Activated naive CD8-positive, alpha-beta T cell treated with anti-CD3 and anti-CD28 coated beads, Interleukin-2, amount 50 U/mL, for 16 hours (primary cell): ENCODE measurements around the gene FAM184A.
"Not testable (repeated sequence)": the region's sequence is repeated elsewhere in the genome, so short reads cannot be mapped to it uniquely, and the experiment has no call there.

Source experiments
- DNase-seq: peaks from one replicate; pipeline ENCODE4 v3.0.0-alpha.2; 2020; ENCODE audit warnings: low read depth, low spot score

FAM184A gene

DNA sequence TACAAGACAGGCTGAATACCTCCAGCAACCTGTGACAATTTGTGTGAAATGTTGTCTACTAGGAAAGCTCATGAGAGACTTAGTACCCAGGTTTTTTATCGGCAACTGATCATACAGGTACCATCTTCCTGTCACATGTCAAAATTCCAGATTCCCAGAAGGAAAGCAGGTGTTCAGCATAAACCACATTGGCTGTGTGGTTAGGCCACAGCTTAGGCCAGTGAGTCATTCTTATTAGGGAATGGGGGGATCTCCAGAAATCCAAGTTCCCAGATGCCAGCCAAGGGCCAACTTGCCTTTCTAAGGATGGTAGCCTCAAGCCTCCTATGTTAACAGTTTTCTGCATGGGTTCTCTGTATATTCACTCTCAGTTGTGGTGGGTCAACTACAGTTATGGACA, 65.9 kb downstream of the FAM184A start:
- no peak for DNase-seq

- DNase-seq, result not testable (repeated sequence)
Measured at GRCh38 chr6:119009266-119009665, 69.2 kb downstream of the FAM184A start.

GRCh38 chr6:119006974-119007373, 71.5 kb downstream of the FAM184A start:
- DNase-seq, result no peak

GRCh38 chr6:119002069-119002468, 76.4 kb downstream of the FAM184A start:
- no peak for DNase-seq

DNA sequence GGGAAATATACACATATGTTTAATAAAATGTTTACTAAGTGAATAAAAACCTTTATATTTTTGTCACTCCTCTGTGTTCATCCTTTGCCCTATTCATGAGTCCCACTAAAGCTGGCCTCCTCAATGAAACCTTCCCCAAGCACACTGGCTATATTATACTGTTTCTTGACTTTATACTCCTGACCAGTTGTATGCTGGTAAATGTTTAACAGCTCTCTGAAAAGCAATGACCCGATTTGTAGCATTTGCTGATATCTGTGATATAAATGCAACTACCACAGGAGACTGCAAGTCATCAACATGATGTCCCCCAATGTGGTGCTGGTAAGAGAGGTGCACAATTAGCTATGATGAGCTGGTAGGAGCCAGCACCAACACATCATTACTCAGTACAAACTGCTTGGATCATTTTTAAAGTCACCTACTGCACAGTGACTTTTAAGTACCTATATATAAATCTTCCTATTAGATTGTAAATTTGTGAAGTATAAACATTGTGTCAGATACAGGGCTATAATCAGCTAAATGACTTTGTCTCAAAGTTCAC, 78.9 kb downstream of the FAM184A start:
- no peak for DNase-seq

- DNase-seq, result not testable (repeated sequence)
Measured at GRCh38 chr6:118997426-118997825, 81.0 kb downstream of the FAM184A start.

DNA sequence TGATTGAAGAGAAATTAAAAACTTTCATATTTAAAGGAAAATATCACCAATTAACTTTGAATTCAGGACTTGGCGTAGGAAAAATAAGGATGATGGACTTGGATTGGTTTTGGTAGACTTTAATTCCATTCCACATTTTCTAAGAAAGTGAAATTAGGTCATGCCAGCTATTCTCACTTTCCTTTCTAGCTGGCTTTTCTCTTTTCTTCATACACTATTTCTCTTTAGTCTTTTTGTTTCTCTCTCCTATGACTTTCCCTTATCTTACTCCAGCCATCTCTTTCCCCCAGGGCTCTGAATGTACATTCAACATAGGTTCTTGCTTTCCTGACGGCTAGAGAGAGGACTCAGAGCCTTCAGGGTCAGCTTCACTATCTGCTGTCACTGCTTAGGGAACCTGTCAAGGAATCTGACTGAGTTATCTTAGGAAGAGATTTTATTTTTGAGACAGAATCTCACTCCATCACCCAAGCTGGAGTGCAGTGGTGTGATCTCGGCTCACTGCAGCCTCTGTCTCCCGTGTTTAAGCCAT, 82.1 kb downstream of the FAM184A start:
- DNase-seq, result no peak

DNA sequence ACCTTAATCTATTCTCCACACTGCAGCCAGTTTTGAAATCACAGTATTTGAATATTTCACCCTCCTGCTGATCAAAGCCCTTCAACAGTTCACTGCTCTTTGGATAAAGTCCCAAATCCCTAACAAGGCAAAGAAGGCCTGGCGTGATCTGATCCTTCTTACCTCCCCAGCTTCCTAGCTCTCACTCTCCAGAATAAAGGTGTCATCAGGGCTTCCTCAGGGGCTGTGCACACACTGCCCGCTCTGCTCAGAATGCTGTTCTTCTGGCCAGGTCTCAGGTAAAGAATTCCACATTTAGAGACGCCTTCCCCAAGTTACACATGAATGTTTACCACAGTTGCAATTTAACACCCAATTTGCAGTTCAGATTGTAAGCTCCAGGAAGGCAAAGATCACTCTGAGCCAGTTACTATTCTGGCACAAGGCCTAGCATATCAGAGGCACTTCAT, 84.6 kb downstream of the FAM184A start:
- DNase-seq, result no peak

DNA sequence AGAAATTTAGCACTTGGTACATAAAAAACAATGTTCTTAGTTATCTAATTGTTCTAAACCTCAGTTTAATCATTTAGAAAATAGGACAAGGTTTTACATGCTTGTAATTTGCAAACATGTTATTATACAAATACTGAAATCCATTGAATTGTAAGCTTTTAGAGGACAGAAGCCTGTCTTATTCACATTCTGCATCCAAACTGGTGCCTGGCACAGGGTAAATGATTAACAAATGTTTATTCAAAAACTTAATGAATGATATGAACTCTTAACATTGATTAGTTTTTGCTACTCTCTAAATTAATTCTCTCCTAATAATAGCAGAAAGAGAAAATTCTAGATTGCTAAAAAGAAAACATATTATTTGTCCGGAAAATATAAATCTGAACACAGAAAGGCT, 85.1 kb downstream of the FAM184A start:
- DNase-seq, result no peak

DNA sequence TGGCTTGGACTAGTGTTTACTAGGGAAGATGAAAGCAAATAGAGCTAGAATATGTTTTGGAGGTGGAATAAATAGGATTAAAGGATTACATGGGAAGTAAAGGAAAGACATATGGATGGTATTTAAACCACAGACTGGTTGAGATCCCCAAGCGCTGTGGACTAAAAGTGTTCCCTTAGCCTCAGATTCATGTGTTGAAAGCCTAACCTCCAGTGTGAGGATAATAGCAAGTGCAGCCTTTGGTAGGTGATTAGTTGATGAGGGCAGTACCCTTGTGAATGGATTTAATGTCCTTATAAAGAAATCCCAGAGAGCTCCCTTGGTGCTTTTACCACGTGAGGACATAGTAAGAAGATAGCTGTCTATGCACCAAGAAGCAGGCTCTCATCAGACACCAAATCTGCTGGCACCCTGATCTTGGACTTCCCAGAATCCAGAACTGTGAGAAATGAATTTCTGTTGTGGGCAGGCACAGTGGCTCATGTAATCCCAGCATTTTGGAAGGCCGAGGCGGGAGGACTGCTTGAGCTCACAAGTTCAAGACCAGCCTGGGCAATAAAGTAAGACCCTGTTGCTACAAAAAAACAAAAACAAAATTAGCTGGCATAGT, 86.2 kb downstream of the FAM184A start:
- DNase-seq, result no peak

DNA sequence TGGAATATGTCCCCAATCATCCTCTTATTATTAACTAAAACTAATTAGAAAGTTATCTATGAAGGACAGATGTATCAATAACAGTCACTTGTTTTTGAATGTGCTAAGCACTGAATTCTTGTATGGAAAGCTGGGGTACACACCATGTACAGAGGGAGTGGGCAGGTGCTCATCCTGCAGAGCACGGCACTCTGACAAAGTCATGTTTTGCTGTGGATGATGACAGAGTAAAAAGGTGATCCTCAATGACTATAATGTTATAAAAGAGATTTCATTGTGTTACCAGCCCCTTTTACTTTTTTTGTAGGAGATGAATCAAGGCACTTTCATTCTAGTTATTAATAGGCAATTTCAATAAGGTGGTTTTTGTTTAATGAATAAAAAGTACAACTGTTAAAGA, 92.2 kb downstream of the FAM184A start:
- no peak for DNase-seq

- no peak for DNase-seq
Measured at GRCh38 chr6:118985123-118985830, 93.2 kb downstream of the FAM184A start.

DNA sequence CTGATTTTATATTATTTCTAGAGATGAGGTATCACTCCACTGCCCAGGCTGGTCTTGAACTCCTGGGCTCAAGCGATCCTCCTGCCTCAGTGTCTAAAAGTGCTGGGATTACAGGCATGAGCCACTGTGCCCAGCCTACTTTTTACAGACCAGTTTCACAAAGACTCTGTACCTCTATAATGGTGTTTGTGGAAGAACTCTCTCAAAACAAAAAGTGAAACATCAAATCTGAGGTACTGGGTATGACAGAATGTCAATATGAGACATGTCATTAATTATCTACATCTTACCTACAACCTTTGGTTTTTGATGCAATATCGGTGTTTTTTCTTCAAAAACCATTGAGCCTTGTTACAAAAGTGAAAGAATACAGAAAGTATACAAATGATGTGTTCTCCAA, 94.1 kb downstream of the FAM184A start:
- DNase-seq, result no peak

DNA sequence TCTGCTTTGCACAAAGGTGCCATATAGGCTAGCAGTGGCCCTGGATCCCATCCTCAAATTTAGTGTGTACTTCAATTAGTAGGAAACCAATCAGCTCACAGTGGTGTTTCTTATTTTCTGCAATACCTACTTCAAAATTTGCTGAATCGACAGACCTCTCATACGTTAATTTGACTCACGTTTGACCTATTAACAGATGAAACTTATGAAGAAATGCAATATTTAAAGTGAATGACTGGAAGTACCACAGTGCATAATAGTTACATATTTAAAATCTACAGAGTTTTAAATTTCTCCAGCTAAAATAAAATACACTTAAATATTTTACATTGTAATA, 95.9 kb downstream of the FAM184A start:
- no peak for DNase-seq

- DNase-seq, result no peak
Measured at GRCh38 chr6:118981884-118982574, 96.4 kb downstream of the FAM184A start.

GRCh38 chr6:118980063-118980462, 98.4 kb downstream of the FAM184A start:
- no peak for DNase-seq

DNA sequence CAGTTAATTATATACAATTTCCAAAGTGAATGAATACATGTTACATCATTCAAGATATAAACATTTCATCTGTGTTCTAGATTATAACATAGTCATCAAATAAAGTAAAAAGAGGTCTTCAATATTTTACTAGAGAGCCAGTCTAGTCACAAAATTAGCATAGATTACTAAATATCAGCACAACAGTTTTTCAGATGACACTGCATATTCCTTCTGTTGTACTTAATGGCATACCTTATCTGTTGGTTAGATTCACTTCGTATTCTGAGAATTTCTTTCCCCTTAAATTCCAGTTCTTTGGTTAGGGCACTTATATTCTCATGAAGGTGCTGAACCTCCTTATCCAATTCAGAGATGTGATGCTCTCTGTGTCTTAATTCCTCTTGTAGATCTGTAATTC, 103.7 kb downstream of the FAM184A start:
- no peak for DNase-seq

- no peak for DNase-seq
Measured at GRCh38 chr6:118971682-118972081, 106.8 kb downstream of the FAM184A start.

DNA sequence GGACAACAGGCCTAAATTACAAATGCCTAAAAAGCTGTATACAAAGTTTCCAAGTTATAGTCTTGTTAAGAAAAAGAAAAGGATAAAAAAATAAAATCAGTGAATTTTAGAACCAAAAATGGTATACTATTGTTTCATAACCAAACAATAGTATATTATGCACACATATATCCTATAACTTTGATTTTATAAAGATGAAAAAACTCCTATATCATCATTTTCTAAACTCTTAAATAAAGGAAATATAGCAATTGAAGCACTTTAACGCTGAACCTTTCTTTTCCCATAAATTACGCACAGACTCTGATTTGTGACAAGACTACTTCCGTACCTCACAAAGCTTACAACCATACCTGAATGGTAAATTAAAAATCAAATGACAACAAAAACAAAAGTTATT, 107.6 kb downstream of the FAM184A start:
- DNase-seq, result no peak

GRCh38 chr6:118968416-118968815, 110.0 kb downstream of the FAM184A start:
- DNase-seq, result no peak

GRCh38 chr6:118967239-118967638, 111.2 kb downstream of the FAM184A start:
- DNase-seq, result no peak

DNA sequence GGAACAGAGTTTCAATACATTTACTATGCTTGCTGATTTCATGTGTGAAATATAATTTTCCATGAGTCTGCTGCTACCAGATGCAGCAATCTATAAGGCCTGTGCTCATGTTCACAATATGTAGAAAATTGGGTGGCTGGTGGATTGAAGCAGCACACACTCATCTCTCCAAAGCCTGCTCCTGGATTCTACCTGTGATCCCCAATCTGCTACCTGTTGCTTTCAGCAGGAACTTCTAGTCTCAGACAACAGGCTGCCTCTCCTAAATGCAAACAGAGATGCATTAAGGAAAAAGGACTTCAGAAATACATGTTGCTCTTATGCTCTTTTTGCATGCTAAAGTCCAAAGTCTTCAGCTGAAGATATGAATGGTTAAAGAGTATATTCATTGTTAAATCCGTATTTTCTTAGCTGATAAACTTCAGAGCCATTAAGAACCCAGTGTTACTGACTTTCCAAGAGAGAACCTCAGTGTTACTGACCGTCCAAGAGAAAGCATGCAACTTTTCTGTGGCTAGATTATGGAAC, 112.6 kb downstream of the FAM184A start:
- no peak for DNase-seq
